Measurements from ENCODE around the gene RGS17. TPM values are rescaled to one million over a fixed set of nuclear protein-coding genes. Genes with fewer than 3 reads are reported as not detected.
A peak's percentile ranks its signal among the peaks of the same experiment; 100 is the strongest.

Gene RGS17
- total RNA-seq, 6 experiments from 2014 or later = 0.02 to 0.24 (median 0.09) TPM; not detected in 1

DNA sequence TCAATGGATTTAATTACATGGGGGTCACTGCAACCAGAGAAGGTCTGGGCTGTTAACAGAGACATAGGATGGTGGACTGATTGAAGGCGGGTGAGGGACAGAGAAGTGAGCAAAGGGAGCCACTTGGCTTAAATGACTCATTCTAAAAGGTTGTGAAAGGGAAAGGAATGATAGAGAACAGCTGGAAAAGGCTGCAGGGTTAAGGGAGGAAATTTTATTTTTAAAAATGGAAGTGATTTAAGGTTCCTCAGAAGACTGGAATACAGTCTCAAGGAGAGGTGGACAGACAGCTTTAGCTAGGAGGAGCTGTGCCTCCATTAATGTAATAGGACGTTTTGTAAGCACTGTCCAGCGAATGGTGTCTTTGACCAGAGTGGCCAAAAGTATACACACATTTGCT is 46.7 kb downstream of the RGS17 start:
- DNase-seq = no peak
- Mint-ChIP-seq H3K4me3 (peak overlapping the region; percentile 1; the same call in 1 of the 2 replicates), H3K36me3 (ENCODE audit: low read depth) (no peaks in the 10 kb centered on the region), H3K27ac (no peak overlapping the region), H3K4me1 (ENCODE audit: low read depth) (peaks cover 16% of the 10 kb centered on the region), H3K9me3 (no peaks in the 10 kb centered on the region), H3K27me3 (ENCODE audit: insufficient read depth) (no peaks in the 10 kb centered on the region)
- TF ChIP-seq, protein P1, sequence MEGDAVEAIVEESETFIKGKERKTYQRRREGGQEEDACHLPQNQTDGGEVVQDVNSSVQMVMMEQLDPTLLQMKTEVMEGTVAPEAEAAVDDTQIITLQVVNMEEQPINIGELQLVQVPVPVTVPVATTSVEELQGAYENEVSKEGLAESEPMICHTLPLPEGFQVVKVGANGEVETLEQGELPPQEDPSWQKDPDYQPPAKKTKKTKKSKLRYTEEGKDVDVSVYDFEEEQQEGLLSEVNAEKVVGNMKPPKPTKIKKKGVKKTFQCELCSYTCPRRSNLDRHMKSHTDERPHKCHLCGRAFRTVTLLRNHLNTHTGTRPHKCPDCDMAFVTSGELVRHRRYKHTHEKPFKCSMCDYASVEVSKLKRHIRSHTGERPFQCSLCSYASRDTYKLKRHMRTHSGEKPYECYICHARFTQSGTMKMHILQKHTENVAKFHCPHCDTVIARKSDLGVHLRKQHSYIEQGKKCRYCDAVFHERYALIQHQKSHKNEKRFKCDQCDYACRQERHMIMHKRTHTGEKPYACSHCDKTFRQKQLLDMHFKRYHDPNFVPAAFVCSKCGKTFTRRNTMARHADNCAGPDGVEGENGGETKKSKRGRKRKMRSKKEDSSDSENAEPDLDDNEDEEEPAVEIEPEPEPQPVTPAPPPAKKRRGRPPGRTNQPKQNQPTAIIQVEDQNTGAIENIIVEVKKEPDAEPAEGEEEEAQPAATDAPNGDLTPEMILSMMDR (IDR thresholded peaks at IDR 0.05) = no peak

DNA sequence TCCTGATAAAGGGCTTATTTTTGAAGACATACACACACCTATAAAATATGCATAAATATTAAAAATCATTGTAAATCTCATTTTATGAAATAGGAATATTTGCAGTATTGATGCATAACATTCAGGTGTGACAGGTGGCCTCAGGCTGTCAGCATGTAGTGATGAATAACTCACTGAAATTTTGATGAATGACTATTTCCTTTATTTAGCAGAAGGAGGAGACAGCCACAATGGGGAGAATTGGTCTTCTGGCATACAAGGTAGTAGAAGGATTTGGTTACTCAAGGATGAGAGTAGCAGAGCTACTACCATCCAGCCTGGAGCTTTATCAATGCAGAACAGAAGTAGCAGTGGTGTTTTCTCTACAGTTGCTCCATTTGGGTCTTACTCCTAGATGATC is 47.2 kb downstream of the RGS17 start:
- no peak overlapping the region for H3K4me3 Mint-ChIP-seq
- no peak overlapping the region for H3K27ac Mint-ChIP-seq
- no peaks in the 10 kb centered on the region for H3K27me3 Mint-ChIP-seq (ENCODE audit: insufficient read depth)
- no peaks in the 10 kb centered on the region for H3K9me3 Mint-ChIP-seq
- H3K36me3 Mint-ChIP-seq (ENCODE audit: low read depth) = no peaks in the 10 kb centered on the region
- peaks cover 13% of the 10 kb centered on the region for H3K4me1 Mint-ChIP-seq (ENCODE audit: low read depth)
- TF ChIP-seq, protein P1 (IDR thresholded peaks at IDR 0.05) = no peak
- no peak for DNase-seq

DNA sequence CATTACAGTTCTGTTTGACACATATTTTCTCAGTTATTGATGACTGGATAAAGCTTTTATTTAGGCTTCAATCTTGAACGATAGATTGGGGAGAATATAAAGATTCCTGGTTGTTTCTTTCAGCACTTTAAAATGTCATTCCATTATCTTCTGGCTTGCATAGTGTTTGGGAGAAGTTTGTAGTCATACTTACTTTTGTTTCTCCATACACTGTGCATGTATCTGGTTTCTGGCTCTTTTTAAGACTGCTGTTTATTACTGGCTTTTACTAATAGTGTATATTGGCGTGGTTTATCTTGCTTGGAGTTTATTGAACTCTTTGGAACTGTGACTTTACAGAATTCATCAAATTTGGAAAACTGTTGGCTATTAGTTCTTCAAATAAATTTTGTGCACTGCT is 49.2 kb downstream of the RGS17 start:
- H3K27me3 Mint-ChIP-seq (ENCODE audit: insufficient read depth) = no peaks in the 10 kb centered on the region
- no peak for DNase-seq
- H3K27ac Mint-ChIP-seq = no peak overlapping the region
- no peak overlapping the region for H3K4me3 Mint-ChIP-seq
- H3K9me3 Mint-ChIP-seq = no peaks in the 10 kb centered on the region
- no peaks in the 10 kb centered on the region for H3K36me3 Mint-ChIP-seq (ENCODE audit: low read depth)
- TF ChIP-seq, protein P1 (IDR thresholded peaks at IDR 0.05) = no peak
- peaks cover 8% of the 10 kb centered on the region for H3K4me1 Mint-ChIP-seq (ENCODE audit: low read depth)

DNA sequence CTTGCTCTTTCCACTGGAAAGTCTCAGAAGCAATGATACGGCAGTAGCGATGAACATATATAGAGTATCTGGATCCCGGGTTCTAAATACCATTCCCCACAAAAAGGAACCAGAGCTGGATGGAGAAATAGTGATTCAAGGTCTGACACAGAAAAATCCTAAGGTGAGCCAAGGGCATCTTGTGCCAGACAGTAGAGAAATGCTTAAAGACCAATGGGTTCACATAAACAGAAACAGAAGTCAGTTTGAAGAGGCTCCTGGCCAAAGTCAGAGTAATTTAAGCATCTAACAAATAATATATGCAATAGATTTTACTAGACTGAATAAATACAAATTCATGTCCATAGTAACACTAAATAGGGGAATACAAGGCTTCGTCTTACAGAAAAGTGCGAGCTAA is 54.7 kb downstream of the RGS17 start:
- no peaks in the 10 kb centered on the region for H3K9me3 Mint-ChIP-seq
- TF ChIP-seq, protein P1 (IDR thresholded peaks at IDR 0.05) = no peak
- H3K36me3 Mint-ChIP-seq (ENCODE audit: low read depth) = no peaks in the 10 kb centered on the region
- DNase-seq = no peak
- peaks cover 4% of the 10 kb centered on the region for H3K27me3 Mint-ChIP-seq (ENCODE audit: insufficient read depth)
- H3K4me3 Mint-ChIP-seq = no peak overlapping the region
- no peaks in the 10 kb centered on the region for H3K4me1 Mint-ChIP-seq (ENCODE audit: low read depth)
- H3K27ac Mint-ChIP-seq = no peak overlapping the region

DNA sequence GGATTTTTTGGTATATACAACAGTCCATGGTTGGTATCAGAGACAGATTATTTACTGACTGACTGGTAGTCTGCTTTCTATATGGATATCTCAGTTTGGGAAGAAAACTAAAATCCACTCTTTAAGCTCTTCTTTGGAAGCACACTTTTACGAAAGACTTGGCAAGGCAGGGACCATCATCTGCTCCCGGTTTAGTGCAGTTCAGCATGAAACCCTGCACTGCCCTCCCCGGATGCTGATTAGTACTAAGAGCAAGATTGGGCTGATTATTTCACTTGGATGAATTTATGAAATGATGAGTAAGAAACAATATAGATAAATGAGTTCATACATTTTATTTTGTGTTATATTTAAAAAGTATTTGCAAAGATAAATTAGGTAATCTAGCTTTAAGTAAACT is 56.3 kb downstream of the RGS17 start:
- no peaks in the 10 kb centered on the region for H3K4me1 Mint-ChIP-seq (ENCODE audit: low read depth)
- TF ChIP-seq, protein P1 (IDR thresholded peaks at IDR 0.05) = no peak
- H3K4me3 Mint-ChIP-seq = no peak overlapping the region
- no peak overlapping the region for H3K27ac Mint-ChIP-seq
- no peaks in the 10 kb centered on the region for H3K36me3 Mint-ChIP-seq (ENCODE audit: low read depth)
- no peak for DNase-seq
- H3K27me3 Mint-ChIP-seq (ENCODE audit: insufficient read depth) = peaks cover 4% of the 10 kb centered on the region
- no peaks in the 10 kb centered on the region for H3K9me3 Mint-ChIP-seq

DNA sequence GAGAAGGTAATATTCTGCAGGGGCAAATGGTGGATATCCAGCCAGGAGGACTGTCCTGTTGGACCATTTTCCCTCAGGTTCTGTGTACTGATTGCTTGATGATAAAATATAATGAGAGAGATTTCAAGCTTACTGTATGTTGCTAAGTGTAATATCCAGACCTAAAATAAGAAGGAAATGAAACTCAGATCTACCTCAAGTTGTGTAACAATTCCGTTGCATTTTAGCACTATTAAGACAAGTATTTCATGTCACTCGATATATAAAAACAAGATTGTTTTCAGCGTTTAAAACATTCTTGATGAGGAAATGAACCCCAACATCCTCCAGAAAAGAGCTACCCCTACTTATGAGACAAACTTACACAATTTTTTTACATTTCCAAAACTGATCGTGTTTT is 57.2 kb downstream of the RGS17 start:
- no peak overlapping the region for H3K27ac Mint-ChIP-seq
- no peaks in the 10 kb centered on the region for H3K4me1 Mint-ChIP-seq (ENCODE audit: low read depth)
- no peak for DNase-seq
- no peaks in the 10 kb centered on the region for H3K36me3 Mint-ChIP-seq (ENCODE audit: low read depth)
- H3K9me3 Mint-ChIP-seq = no peaks in the 10 kb centered on the region
- TF ChIP-seq, protein P1 (IDR thresholded peaks at IDR 0.05) = no peak
- H3K4me3 Mint-ChIP-seq = no peak overlapping the region
- peaks cover 4% of the 10 kb centered on the region for H3K27me3 Mint-ChIP-seq (ENCODE audit: insufficient read depth)
